ENCODE results near the gene LGR5.

LGR5 gene

GRCh38 chr12:71605039-71605438, 165.4 kb downstream of the LGR5 start:
- no peak for DNase-seq

GRCh38 chr12:71607494-71608330, 168.1 kb downstream of the LGR5 start:
- DNase-seq: no peak

DNA sequence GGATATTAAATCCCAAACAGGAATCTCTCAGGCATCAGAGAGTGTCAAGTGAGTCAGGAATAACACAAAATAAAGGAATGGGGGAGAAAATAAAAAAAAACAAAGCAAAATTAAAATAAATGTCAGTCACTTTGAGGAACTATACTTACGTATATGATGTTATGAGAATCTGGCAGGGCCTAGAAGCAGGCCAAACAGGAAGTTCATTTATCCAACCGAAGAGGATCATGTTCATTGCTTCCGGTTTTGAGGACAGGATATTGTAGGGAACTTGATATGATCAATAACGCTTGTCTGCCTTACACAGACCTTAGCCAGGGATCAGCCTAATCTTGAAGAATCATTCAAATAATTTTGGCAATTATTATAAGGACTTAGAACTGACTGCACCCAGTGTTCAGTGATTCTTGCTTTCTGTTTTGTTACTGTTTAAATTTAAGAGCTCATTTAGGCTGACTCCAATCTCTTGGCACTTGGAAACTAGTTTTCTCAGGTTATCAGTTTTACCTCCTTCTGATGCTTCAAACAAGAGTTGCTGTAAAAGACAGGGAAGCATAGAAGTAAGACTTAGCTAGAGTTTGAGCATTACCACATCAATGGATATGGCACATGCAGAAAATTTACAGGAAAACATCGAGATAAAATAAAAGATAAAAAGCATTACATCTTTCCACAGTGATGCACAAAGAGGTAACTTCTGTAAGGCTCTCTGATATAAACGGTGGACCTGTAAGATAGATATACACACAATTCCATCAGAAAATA, 170.6 kb downstream of the LGR5 start:
- DNase-seq: no peak

DNA sequence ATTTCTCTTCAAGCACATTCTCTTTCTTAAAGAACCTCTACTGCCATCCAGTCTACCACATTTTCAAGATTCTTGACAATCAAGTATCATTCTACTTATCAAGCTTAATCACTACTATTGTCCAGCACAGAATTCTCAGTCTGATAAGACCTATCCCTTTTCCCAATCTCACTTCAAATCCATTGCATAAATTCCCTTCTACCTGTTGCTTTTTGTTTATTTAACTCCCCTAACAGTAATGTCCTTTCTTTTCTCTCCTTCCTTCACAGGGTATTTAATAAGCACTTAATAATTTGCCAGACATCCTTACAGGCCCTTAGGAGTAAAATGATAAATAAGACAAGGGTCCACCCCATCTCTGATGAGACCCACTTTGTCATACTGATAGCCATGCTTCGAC, 182.3 kb downstream of the LGR5 start:
- DNase-seq: no peak

- DNase-seq: no peak
These were observed 185.9 kb downstream of the LGR5 start for GRCh38 chr12:71625476-71625875.

GRCh38 chr12:71626098-71626497, 186.5 kb downstream of the LGR5 start:
- DNase-seq: no peak

DNA sequence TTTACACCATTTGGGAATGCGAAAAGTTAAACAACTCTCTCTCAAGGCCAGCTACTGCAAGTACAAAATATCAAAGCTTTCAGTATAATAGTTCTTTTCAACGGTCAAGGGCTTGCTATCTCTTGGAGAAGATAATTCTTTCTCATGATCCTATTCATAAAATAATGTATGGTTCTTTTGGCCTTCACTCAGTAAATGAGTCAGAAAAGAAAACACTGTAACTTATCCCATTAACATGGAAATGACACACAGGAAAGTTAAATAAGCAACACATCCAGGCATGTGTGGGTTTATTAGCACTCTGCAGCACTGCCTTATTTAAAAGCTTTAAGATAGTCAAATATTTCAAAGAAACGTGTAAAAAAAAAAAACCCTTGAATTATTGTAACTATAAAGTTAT, 187.2 kb downstream of the LGR5 start:
- no peak for DNase-seq

DNA sequence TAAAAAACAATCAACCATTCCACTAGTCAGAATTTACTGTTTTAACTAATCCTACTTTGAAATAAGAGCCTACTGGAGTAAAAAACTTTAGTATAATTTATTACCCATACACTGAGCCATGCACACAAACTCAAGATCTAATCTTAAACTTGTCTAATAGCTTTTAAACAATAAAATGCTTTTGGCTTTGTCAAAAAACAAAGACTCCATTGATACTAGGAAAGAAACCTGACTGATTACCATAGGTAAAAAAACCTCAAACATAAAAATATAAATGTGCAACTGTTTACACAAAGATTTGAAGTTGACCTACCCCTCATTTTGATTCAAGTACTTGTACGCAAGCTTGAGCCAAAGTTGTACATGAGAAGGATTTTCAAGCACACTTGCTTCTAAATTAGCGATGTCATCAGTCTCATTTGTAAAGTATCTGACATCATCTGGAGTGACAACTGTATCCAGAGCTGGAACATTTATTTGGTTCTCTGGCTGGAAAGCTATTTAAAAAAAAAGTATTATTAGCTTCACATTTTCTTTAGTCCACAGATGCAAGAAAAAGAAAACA, 187.9 kb downstream of the LGR5 start:
- no peak for DNase-seq

Data from NCI-H446 (cell line).